Stimulated activated CD8-positive, alpha-beta memory T cell treated with anti-CD3 and anti-CD28 coated beads, Interleukin-15, amount 100 ng/mL, for 1 hour (primary cell): ENCODE data around the gene DEPDC1.
"Not testable (repeated sequence)": the region's sequence is repeated elsewhere in the genome, so short reads cannot be mapped to it uniquely, and the experiment has no call there.

Experiments used
- DNase-seq: peaks from one replicate; pipeline ENCODE4 v3.0.0-alpha.2; 2020; ENCODE audit warnings: low read depth

The DEPDC1 gene

GRCh38 chr1:68496680-68497357 is at the start of gene DEPDC1:
DEPDC1 (minus strand) TSS chr1:68497082; CDS start chr1:68496999, 83 bp downstream.
- peak; percentile 51 for DNase-seq

DNA sequence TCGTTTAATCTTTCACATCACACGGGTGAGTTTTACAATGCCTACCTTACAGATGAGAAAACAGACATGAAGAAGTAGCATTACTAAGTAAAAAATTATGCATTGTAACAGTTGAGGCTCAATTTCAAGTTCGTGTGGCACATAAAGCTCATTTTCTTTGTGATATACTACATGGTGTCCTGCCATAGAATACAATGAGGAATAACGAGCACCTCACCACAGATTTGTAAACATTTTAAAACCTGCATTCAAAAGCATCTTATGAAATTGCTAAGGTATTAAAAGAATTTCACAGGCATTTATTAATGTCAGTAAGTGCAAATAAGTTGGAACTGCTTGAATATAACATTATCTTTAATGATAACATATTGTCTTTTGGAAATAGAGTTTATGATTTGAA is 47.8 kb upstream of the DEPDC1 start:
- DNase-seq: no peak

GRCh38 chr1:68542586-68542985 is 45.7 kb upstream of the DEPDC1 start:
- DNase-seq: no peak

DNA sequence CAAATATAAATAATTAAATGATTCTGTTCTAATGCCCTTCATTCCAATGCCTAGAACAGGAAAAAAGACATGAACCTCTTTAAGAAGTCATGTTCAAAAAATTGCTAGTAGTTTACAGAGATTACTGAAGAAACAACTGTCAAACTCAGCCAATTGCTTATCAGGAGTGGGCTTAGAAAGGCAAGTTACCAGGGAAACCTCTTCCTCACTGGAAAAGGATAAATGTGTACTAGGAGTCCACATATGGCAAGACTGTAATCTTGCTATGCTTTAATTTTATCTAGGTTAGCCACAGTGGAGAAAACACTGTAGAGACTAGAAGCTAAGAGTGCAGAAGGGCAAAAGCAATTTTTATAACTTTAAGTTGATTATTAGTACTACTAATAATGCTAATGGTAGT is 42.1 kb upstream of the DEPDC1 start:
- no peak for DNase-seq

DNA sequence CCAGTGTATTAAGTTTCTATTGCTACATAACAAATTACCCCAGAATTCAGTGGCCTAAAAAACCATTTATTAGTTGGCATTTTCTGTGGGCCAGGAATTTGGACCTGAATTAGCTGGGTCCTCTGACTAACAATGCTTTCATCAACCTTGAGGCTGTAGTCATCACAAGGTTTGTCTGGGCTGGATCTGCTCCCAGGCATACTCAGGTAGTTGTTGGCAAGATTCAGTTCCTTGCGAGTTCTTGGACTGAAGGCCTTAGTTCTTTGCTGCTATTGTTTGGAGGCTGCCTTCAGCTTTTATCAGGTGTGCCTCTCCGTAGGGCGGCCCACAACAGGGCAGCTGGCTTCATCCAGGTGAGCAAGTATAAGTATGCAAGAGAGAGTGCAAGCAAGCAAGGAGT is 31.4 kb upstream of the DEPDC1 start:
- no peak for DNase-seq

GRCh38 chr1:68525781-68526180 is 28.9 kb upstream of the DEPDC1 start:
- no peak for DNase-seq

- DNase-seq: no peak
These were observed 24.4 kb upstream of the DEPDC1 start for GRCh38 chr1:68521286-68521685.

DNA sequence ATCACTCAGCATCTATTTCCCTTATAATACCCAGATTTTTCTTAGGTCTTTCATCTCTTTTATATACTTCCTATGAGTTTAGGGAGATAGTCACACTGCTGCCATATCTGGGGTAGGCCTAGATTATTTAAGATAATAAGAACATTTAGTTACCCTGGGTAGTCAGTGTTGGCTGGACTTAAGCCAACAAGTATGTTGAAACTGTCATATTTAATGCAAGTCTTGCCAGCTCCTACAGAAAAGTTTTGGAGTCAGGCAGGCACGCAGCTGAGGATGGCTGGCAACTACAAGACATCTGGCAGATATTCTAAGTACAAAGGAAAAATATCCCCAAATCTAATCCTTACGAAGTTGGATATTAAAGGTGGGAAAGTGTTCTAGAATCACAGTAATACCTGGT is 19.2 kb upstream of the DEPDC1 start:
- no peak for DNase-seq

GRCh38 chr1:68511254-68511653 is 14.4 kb upstream of the DEPDC1 start:
- no peak for DNase-seq

DNA sequence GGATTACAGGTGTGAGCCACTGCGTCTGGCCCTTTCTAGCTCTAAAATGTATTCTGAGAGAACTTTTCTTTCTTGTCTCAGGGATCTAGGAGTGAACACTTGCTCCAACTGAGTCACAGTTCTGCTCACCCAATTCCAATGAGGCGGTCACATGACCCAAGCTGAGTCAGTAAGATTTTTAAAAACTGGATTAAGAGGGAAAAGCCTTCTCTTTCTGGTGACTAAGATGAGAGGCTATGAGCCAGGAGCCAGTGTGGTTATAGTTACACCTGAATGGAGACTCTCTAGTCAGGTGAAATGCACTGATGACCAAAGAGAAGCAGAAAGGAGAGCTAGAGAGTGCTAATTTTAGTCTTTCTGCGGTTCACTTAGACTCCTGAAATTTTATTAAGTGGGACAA is 9.5 kb upstream of the DEPDC1 start:
- DNase-seq: no peak

DNA sequence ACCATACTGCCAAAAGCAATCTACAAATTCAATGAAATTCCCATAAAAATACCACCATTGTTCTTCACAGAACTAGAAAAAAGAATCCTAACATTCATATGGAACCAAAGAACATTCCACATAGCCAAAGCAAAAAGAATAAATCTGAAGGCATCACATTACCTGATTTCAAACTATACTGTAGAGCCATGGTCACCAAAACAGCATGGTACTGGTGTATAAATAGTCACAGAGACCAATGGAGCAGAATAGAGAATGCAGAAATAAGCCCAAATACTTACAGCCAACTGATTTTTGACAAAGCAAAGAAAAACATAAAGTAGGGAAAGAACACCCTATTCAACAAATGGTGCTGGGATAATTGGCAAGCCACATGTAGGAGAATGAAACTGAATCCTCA is 6.2 kb upstream of the DEPDC1 start:
- no peak for DNase-seq

GRCh38 chr1:68497358-68497698 is 446 bp upstream of the DEPDC1 start:
- no peak for DNase-seq

DNA sequence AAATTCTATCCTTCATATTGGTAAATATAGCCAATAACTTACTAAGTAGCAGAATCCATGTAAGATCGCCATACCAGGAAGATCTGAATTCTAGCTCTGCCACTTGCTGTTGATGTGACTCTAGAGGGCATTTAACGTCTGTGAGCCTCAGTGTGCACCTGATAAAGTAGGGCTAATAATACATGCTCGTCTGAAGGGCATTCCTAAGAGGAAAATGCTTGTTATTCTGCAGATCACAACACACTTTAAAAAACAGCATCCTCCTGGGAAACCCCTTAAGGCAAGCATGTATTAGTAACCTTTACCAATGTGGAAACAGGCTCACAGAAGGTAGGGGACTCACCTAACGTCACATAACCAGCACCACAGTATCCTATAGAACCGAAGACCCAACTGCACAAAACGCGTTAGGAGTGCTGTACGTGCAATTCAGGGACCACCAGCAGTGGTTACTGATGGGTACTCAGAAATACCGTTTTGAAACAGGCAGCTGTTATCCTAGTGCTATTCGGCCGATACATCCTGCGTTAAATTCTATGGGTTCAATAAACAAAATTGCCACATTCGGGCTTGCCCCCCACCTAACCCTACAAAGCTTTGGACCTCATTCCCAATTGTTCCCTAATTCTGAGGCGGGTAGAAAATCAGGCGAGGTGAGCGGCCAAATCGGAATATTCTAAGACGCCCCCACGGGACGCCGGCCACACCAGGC is 758 bp downstream of the DEPDC1 start:
- DNase-seq: no peak

- no peak for DNase-seq
These were observed 1.4 kb downstream of the DEPDC1 start for GRCh38 chr1:68495532-68495931.

DNA sequence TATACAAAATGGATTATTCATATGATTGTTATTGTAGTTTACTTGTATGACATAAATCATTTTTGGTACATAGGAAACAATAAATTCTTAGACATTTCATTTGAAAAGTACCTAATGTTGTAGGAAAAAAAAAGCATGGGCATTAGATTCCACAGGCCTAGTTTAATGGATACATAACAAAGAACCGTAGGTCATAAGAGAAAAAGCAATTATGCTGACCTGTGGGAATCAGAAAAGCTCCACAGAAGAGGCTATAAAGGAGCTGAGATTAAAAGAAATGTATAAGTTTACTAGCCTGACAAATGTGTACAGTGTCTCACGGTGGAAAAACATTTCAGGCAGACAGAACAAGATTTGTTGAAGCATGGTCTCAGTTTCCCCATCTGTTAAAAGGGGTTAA is 3.7 kb downstream of the DEPDC1 start:
- no peak for DNase-seq

- DNase-seq: not testable (repeated sequence)
These were observed 4.6 kb downstream of the DEPDC1 start for GRCh38 chr1:68492255-68492654.

- no peak for DNase-seq
These were observed 6.7 kb downstream of the DEPDC1 start for GRCh38 chr1:68490046-68490651.

GRCh38 chr1:68485431-68486022 is 11.4 kb downstream of the DEPDC1 start:
- DNase-seq: no peak

- DNase-seq: no peak
These were observed 12.3 kb downstream of the DEPDC1 start for GRCh38 chr1:68484618-68485017.

DNA sequence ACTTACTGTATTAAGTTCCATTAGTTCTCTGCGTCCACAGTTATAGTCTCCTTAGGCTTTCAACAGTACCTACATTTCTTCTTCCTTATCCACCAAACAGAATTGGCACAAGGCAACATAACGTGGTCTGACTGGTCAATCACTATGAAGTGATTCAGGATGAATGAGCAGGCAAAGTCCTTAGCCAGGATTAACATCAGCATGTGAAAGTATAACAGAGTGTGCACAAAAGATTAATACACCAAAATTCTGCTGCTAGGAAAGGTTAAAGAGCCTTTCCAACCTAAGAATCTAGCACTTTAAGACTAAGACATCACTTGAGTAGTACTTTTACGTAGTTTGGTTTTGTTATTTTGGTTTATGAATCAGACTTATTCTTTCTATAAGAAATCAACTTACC is 15.8 kb downstream of the DEPDC1 start:
- no peak for DNase-seq

DNA sequence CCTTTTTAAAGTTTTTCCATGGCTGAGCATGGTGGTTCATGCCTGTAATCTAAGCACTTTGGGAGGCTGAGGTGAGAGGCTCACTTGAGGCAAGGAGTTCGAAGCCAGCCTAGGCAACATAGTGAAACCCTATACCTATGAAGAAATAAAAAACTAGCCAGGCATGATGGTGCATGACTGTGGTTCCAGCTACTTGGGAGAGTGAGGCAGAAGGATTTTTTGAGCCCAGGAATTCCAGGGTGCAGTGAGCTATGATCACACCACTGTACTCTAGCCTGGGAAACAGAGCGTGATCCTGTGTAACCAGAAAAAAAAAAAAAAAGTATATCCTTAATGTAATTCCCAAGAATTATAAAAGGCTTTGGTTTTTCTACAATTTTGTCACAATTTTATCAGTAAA is 17.4 kb downstream of the DEPDC1 start:
- DNase-seq: no peak

DNA sequence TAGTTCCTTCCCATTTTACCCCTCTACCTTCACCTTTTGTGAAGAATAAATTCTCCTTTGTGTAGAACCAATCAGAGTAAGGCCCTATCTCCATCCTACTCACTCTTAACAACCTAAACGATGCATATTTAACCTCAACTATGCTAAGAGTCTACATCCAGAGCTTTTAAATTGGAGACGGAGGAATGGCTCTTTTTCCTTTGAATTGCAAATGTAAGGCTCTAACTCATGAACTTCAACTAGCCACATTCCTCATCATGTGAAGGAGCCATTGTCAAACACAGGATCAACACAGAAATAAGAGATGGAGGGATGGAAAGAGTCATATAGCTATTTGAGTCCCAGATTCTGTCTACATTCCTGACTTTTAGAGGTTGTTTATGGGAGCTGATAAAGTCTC is 18.2 kb downstream of the DEPDC1 start:
- DNase-seq: no peak

DNA sequence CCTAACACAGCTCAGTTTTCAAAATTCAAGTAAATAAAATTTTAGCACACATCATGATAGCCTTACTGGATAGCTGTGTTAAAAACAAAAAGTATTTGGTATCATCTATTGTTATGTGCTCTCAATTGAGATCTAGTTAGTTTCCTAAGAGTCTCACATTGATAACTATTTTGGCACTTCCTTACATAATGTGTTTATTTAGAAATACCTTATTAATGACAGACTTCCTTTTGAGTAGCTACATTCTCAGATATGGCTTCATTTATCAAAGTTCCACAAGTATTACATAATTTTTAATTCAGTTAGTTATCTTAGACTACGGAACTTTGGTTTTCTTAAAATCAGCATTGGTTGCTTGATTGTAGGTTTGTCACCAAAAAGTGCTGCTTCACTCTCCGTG is 20.3 kb downstream of the DEPDC1 start:
- DNase-seq: not testable (repeated sequence)
